ENCODE measurements around the gene HSPD1. TPM values are rescaled to one million over a fixed set of nuclear protein-coding genes. Genes with fewer than 3 reads are reported as not detected.

The HSPD1 gene
- total and polyA plus RNA-seq, 4 donors, result 185 to 490 (median 287) TPM

GRCh38 chr2:197543206-197543605, 43.6 kb upstream of the HSPD1 start:
- no peak for DNase-seq (ENCODE audit: low spot score)
- Histone ChIP-seq H3K27ac (ENCODE audit: low read depth in 1 of 2, low read length in 2 of 2) (no peak overlapping the region), H3K4me3 (ENCODE audit: low read depth in 1 of 3, low read length in 3 of 3) (no peak overlapping the region), H3K9ac (ENCODE audit: low read depth in 1 of 2, low read length in 2 of 2) (no peak overlapping the region), H3K9me3 (ENCODE audit: control insufficient read depth in 4 of 4, low read length in 3 of 4) (no peaks in the 10 kb centered on the region), H3K4me1 (ENCODE audit: control insufficient read depth in 4 of 4, insufficient read depth in 4 of 4, low read length in 3 of 4) (no peaks in the 10 kb centered on the region), H3K27me3 (ENCODE audit: control insufficient read depth in 4 of 4, insufficient read depth in 4 of 4, low read length in 3 of 4) (no peaks in the 10 kb centered on the region), H3K36me3 (ENCODE audit: control insufficient read depth in 4 of 4, insufficient read depth in 3 of 4, low read depth in 1 of 4, low read length in 3 of 4) (peaks cover 4 to 21% (median 15%) of the 10 kb centered on the region in 4 donors)
- 96% methylated on average over 3 of the region's 3 CpGs for WGBS
- TF ChIP-seq YY1 (IDR thresholded peaks at IDR 0.05) (no peak), RXRA (IDR thresholded peaks at IDR 0.05) (no peak), EGR1 (IDR thresholded peaks at IDR 0.05; ENCODE audit: low read depth in 2 of 2) (no peak), ZBTB33 (IDR thresholded peaks at IDR 0.05) (no peak), TAF1 (conservative IDR thresholded peaks at IDR 0.05) (no peak), HNF4A (conservative IDR thresholded peaks at IDR 0.05) (no peak), ATF3 (IDR thresholded peaks at IDR 0.05) (no peak), JUND (IDR thresholded peaks at IDR 0.05) (no peak), GABPA (IDR thresholded peaks at IDR 0.05 in 1 of 2, conservative IDR thresholded peaks at IDR 0.05 in 1 of 2) (no peak), HNF4G (IDR thresholded peaks at IDR 0.05) (no peak), NR2F2 (IDR thresholded peaks at IDR 0.05) (no peak), CTCF (IDR thresholded peaks at IDR 0.05; ENCODE audit: low read depth, low read length, missing input control) (no peak), FOXA2 (IDR thresholded peaks at IDR 0.05) (no peak), SP1 (IDR thresholded peaks at IDR 0.05) (no peak), FOXA1 (IDR thresholded peaks at IDR 0.05) (no peak), RAD21 (IDR thresholded peaks at IDR 0.05) (no peak)
- TF ChIP-seq, protein P1, sequence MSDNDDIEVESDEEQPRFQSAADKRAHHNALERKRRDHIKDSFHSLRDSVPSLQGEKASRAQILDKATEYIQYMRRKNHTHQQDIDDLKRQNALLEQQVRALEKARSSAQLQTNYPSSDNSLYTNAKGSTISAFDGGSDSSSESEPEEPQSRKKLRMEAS (IDR thresholded peaks at IDR 0.05), result no peak

DNA sequence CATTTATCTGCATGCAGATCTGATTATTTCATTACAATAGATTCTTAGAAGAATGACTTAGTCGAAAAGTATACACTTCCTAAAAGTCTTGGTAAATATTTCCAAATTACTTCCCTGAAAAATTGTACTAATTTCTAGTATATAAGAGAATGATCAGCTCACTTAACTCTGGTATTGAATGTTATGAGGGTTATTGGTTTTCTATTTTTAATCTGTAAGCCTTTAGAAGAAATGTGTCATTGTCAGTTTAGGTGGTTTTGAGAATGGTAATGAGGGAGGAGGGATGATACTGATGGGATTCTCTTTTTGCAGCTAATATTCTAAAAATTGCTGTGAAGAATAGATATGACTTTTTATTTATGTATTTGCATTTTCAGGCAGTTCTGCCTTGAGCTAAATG, 40.1 kb upstream of the HSPD1 start:
- no peak overlapping the region for H3K9ac ChIP-seq (ENCODE audit: low read depth in 1 of 2, low read length in 2 of 2)
- H3K27me3 ChIP-seq (ENCODE audit: control insufficient read depth in 4 of 4, insufficient read depth in 4 of 4, low read length in 3 of 4), result no peaks in the 10 kb centered on the region
- DNase-seq (ENCODE audit: low spot score), result no peak
- H3K27ac ChIP-seq (ENCODE audit: low read depth in 1 of 2, low read length in 2 of 2), result no peak overlapping the region
- WGBS, result 83% methylated on average over 1 of the region's 1 CpG
- H3K9me3 ChIP-seq (ENCODE audit: control insufficient read depth in 4 of 4, low read length in 3 of 4), result no peaks in the 10 kb centered on the region
- no peak overlapping the region for H3K4me3 ChIP-seq (ENCODE audit: low read depth in 1 of 3, low read length in 3 of 3)
- no peaks in the 10 kb centered on the region for H3K4me1 ChIP-seq (ENCODE audit: control insufficient read depth in 4 of 4, insufficient read depth in 4 of 4, low read length in 3 of 4)
- TF ChIP-seq GABPA (IDR thresholded peaks at IDR 0.05 in 1 of 2, conservative IDR thresholded peaks at IDR 0.05 in 1 of 2), result no peak
- TF ChIP-seq SP1 (IDR thresholded peaks at IDR 0.05), result no peak
- TF ChIP-seq FOXA1 (IDR thresholded peaks at IDR 0.05), result no peak
- no peak for TF ChIP-seq RAD21 (IDR thresholded peaks at IDR 0.05)
- no peak for TF ChIP-seq TAF1 (conservative IDR thresholded peaks at IDR 0.05)
- TF ChIP-seq ZBTB33 (IDR thresholded peaks at IDR 0.05), result no peak
- no peak for TF ChIP-seq YY1 (IDR thresholded peaks at IDR 0.05)
- no peak for TF ChIP-seq RXRA (IDR thresholded peaks at IDR 0.05)
- no peak for TF ChIP-seq HNF4A (conservative IDR thresholded peaks at IDR 0.05)
- no peak for TF ChIP-seq CTCF (IDR thresholded peaks at IDR 0.05; ENCODE audit: low read depth, low read length, missing input control)
- H3K36me3 ChIP-seq (ENCODE audit: control insufficient read depth in 4 of 4, insufficient read depth in 3 of 4, low read depth in 1 of 4, low read length in 3 of 4), result peaks cover 4 to 40% (median 18%) of the 10 kb centered on the region in 4 donors
